Mucosa of descending colon (tissue), 3 donors: ENCODE measurements around the gene ESRRB. TPM values are rescaled to one million over a fixed set of nuclear protein-coding genes. Genes with fewer than 3 reads are reported as not detected.

Experiments used
- ATAC-seq: fragments of 200-7000 bp; cut with Tn5 transposase; one replicate; pipeline ENCODE4 v1.9.1; 2020; ENCODE audit warnings: mild to moderate bottlenecking, moderate library complexity
- DNase-seq, 3 donors: peaks; one replicate each; pipeline ENCODE4 v3.0.0-alpha.2; 2020
- H3K36me3 ChIP-seq: fragments of 200-600 bp; one replicate; pipeline ENCODE4 v1.8.0; 2021; ENCODE audit warnings: low read depth, mild to moderate bottlenecking
- H3K4me1 ChIP-seq: fragments of 200-600 bp; one replicate; pipeline ENCODE4 v1.8.0; 2021; ENCODE audit warnings: low read depth, mild to moderate bottlenecking
- H3K4me3 ChIP-seq: fragments of 200-600 bp; one replicate; pipeline ENCODE4 v1.8.0; 2021; ENCODE audit warnings: mild to moderate bottlenecking
- H3K9me3 ChIP-seq: fragments of 200-600 bp; one replicate; pipeline ENCODE4 v1.8.0; 2021; ENCODE audit warnings: mild to moderate bottlenecking
- CTCF ChIP-seq: fragments of 200-600 bp; IDR thresholded peaks from one replicate; pipeline ENCODE4 v1.8.0; 2022; ENCODE audit warnings: antibody characterized with exemption, mild to moderate bottlenecking
- intact Hi-C, 2 donors: fragments of 100-400 bp; cut with DNase I in 1 of 2; cut with micrococcal nuclease in 1 of 2; formaldehyde crosslinking; loops; one replicate each; pipeline versions ENCODE4 v1.11.0 to v1.11.1; 2022; cut with DNase I, micrococcal nuclease
- total RNA-seq, 3 donors: library from RNA; stranded (reverse); fragmentation: NEBNext Ultra II Directional in 2 of 3; extraction: Animal tissue kit (Norgen Biotek cat#: 25700) in 2 of 3; gene quantifications; one replicate each; pipeline versions ENCODE4 v1.2.1 to v1.2.4, GENCODE V29; 2021 to 2023
- donor health status: DM: no; HTN: no; CAD: no; lungs with moderate emphysema.
- donor health status: DM: no; HTN: no; CAD: no.
- donor health status: DM: no; HTN: yes; CAD: no.

The ESRRB gene
- total RNA-seq, 3 donors from 2014 or later, result 0.14 to 0.32 TPM; not detected in 1

DNA sequence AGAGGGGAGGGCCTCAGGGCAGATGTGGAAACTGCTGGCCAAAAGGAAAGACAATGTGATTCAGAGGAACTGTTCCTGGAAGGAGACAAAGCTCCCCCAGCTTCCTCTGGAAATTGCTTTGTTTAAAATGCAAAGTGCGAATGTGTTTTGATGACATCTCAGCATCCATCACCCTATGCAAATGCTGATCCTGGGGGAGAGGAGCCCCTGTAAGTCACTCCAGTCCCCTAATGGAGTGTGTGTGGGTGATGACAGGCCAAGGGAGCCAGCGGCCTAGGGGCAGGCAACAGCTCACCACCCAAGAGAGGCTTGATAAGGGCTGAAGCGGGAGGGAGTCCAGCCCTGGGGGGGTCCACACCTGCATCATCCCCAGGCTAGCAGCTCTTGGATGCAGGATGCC is 134.2 kb downstream of the ESRRB start:
- no peaks in the 10 kb centered on the region for H3K36me3 ChIP-seq
- H3K4me3 ChIP-seq, result no peak overlapping the region
- intact Hi-C loops, result no loop called here
- H3K4me1 ChIP-seq, result no peaks in the 10 kb centered on the region
- H3K9me3 ChIP-seq, result no peaks in the 10 kb centered on the region
- DNase-seq (no peak), ATAC-seq (no peak)
- TF ChIP-seq CTCF, result no peak

- peak in 1 of 3 donors; percentile 18 for DNase-seq
- no peaks in the 10 kb centered on the region for H3K9me3 ChIP-seq
- no peaks in the 10 kb centered on the region for H3K36me3 ChIP-seq
- TF ChIP-seq CTCF, result no peak
- no peak overlapping the region for H3K4me3 ChIP-seq
- intact Hi-C loops, result no loop called here
- ATAC-seq, result no peak
- no peaks in the 10 kb centered on the region for H3K4me1 ChIP-seq
These were observed 138.5 kb downstream of the ESRRB start for GRCh38 chr14:76514213-76514998.

DNA sequence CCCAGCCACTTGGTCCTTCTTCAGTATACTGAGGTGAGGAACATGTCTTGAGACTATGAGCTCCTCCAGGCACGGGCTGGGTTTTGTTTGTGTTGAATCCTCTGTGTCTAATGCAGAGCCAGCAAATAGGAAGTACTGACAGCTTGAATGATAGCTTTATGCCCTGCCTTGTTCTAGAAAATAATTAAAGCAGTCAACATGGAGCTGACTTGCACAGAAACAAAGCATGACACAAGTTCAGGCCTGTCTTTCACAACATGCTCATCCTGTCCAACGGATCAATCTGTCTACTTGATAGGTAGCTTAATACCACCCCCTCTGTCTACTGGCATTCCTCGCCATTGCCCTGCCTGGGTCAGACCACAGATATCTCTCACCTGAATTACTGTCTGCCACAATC is 140.9 kb downstream of the ESRRB start:
- intact Hi-C loops, result no loop called here
- no peak for ATAC-seq

DNA sequence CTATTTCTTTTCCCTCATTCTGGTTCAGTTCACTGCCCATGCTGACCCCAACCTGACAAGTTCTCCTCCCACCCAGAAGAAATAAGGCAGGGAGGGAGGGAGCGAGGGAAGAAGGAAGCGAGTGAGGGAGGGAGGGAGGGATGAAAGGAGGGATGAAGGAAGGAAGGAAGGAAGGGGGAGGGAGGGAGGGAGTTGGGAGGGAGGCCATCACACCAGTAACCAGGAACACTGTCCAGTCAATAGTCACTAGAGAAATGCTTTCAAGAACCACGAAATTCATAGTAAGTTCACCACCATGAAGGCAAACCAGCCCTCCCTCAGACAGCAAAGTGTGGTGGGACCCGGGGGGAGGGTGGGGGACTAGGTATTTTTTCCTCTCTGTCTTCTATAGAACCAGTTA is 142.4 kb downstream of the ESRRB start:
- DNase-seq, result no peak
- H3K4me3 ChIP-seq, result no peak overlapping the region
- no peak for ATAC-seq
- no peak for TF ChIP-seq CTCF
- H3K36me3 ChIP-seq, result no peaks in the 10 kb centered on the region
- H3K9me3 ChIP-seq, result peaks cover 3% of the 10 kb centered on the region
- no peaks in the 10 kb centered on the region for H3K4me1 ChIP-seq
- intact Hi-C loops, result no loop called here

More for the DNA sequence above, 140.9 kb downstream of the ESRRB start:
- H3K4me1 ChIP-seq, result no peaks in the 10 kb centered on the region
- peaks cover 3% of the 10 kb centered on the region for H3K9me3 ChIP-seq
- H3K4me3 ChIP-seq, result no peak overlapping the region
- H3K36me3 ChIP-seq, result no peaks in the 10 kb centered on the region
- TF ChIP-seq CTCF, result no peak
- no peak for DNase-seq

DNA sequence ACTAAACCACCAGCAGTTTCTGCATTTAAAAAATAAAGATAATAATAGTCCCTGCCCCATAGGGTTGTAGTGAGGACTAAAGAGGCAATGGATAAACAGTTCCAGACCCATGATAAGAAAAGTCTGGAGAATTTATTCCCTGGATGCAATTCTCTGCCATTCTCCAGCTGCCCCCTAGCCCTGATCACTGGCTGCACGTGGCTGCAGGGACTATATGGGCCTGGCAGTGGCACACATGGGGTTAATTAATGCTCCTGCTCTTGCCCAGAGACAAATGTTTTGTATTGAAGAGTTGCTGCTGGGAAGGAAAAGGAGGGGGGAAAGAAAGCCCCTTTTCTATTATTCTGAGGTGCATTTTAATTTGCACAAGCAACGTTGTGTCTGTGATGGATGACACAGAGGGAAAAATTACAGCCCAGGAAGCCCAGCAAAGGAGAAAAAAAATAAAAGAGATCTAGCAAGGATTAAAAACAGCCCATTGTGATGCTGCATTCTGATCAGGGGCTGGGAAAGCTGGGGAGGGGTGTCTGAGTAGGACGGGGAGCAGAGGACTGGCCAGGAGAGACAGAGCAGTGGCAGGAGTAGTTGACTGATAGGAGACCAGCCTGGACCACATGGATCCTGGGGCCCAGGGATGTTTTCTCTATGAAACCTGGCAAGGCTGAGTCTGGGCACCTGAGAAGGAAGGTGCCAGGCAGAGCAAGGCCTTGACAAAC is 149.3 kb downstream of the ESRRB start:
- Histone ChIP-seq H3K9me3 (peaks cover 3% of the 10 kb centered on the region), H3K4me3 (no peak overlapping the region), H3K4me1 (no peaks in the 10 kb centered on the region), H3K36me3 (no peaks in the 10 kb centered on the region)
- DNase-seq (no peak), ATAC-seq (no peak)
- TF ChIP-seq CTCF, result no peak
- intact Hi-C loops, result no loop called here
